Vagina (tissue), 2 donors: ENCODE measurements around the gene PAPPA. TPM values are rescaled to one million over a fixed set of nuclear protein-coding genes. Genes with fewer than 3 reads are reported as not detected.
A peak's percentile ranks its signal among the peaks of the same experiment; 100 is the strongest.

ENCODE experiments used
- DNase-seq, 2 donors: peaks; one replicate each; pipeline ENCODE4 v3.0.0-alpha.2; 2017; ENCODE audit errors: extremely low spot score in 2 of 2
- H3K27ac ChIP-seq: fragments of 200-600 bp; sonication (generic); one replicate; pipeline ENCODE4 v1.5.1; 2019
- H3K27me3 ChIP-seq: fragments of 200-600 bp; sonication (generic); one replicate; pipeline ENCODE4 v1.5.1; 2019
- H3K36me3 ChIP-seq, 2 donors: fragments of 200-600 bp; sonication (generic); one replicate each; pipeline ENCODE4 v1.5.1; 2017 to 2019
- H3K4me1 ChIP-seq: fragments of 200-600 bp; sonication (generic); one replicate; pipeline ENCODE4 v1.5.1; 2019
- H3K4me3 ChIP-seq, 2 donors: fragments of 200-600 bp; sonication (generic); 1 replicate in 1 of 2; 2 replicates in 1 of 2; pipeline ENCODE4 v1.5.1; 2016 to 2019
- H3K9me3 ChIP-seq: fragments of 200-600 bp; sonication (generic); one replicate; pipeline ENCODE4 v1.5.1; 2019
- CTCF ChIP-seq, 3 experiments: fragments of 450-650 bp in 2 of 3; fragments of 200-600 bp in 1 of 3; sonication (generic) in 1 of 3; IDR thresholded peaks; one replicate each; pipeline ENCODE4 v1.5.1; 2017 to 2019; ENCODE audit warnings: antibody characterized with exemption in 3 of 3, mild to moderate bottlenecking in 2 of 3, moderate library complexity in 2 of 3
- POLR2A ChIP-seq, 2 donors: fragments of 450-650 bp; IDR thresholded peaks; one replicate each; pipeline ENCODE4 v1.6.1; 2017; ENCODE audit warnings: antibody characterized with exemption in 2 of 2, mild to moderate bottlenecking in 2 of 2, moderate library complexity in 2 of 2
- POLR2AphosphoS5 ChIP-seq, 2 donors: sonication (generic); formaldehyde crosslinking; IDR thresholded peaks; one replicate each; pipeline ENCODE4 v1.9.0; 2017; ENCODE audit warnings: antibody characterized with exemption in 2 of 2, mild to moderate bottlenecking in 2 of 2, low read depth in 1 of 2; ENCODE audit not compliant: insufficient read depth in 1 of 2
- intact Hi-C: fragments of 100-400 bp; cut with DNase I; formaldehyde crosslinking; loops from one replicate; pipeline ENCODE4 v1.15.1; 2023
- total RNA-seq: library from RNA; depleted of rRNA; stranded (reverse); fragments of >200 nt; gene quantifications from one replicate; pipeline ENCODE4 v1.2.3, GENCODE V29; 2016

The PAPPA gene
- total RNA-seq, 1 donor from 2014 or later = 4.4 TPM

GRCh38 chr9:116144555-116144954, 9.0 kb upstream of the PAPPA start:
- TF ChIP-seq POLR2AphosphoS5 (IDR thresholded peaks at IDR 0.05; ENCODE audit: insufficient read depth in 1 of 2, low read depth in 1 of 2) = no peak
- TF ChIP-seq POLR2A (IDR thresholded peaks at IDR 0.05) = no peak
- TF ChIP-seq CTCF (IDR thresholded peaks at IDR 0.05) = no peak
- Histone ChIP-seq H3K36me3 (no peaks in the 10 kb centered on the region), H3K4me3 (no peak overlapping the region), H3K27ac (no peak overlapping the region), H3K27me3 (no peaks in the 10 kb centered on the region), H3K9me3 (no peaks in the 10 kb centered on the region), H3K4me1 (no peaks in the 10 kb centered on the region)
- no peak for DNase-seq
- intact Hi-C loops = no loop called here

- H3K4me1 ChIP-seq = no peaks in the 10 kb centered on the region
- intact Hi-C loops = no loop called here
- H3K36me3 ChIP-seq = no peaks in the 10 kb centered on the region
- no peak overlapping the region for H3K27ac ChIP-seq
- H3K9me3 ChIP-seq = no peaks in the 10 kb centered on the region
- DNase-seq = no peak
- H3K4me3 ChIP-seq = no peak overlapping the region
- TF ChIP-seq CTCF (IDR thresholded peaks at IDR 0.05) = no peak
- TF ChIP-seq POLR2A (IDR thresholded peaks at IDR 0.05) = no peak
- no peak for TF ChIP-seq POLR2AphosphoS5 (IDR thresholded peaks at IDR 0.05; ENCODE audit: insufficient read depth in 1 of 2, low read depth in 1 of 2)
- H3K27me3 ChIP-seq = no peaks in the 10 kb centered on the region
These were observed 8.6 kb upstream of the PAPPA start for GRCh38 chr9:116145036-116145435.

- no peaks in the 10 kb centered on the region for H3K9me3 ChIP-seq
- no peak overlapping the region for H3K27ac ChIP-seq
- H3K4me1 ChIP-seq = peaks cover 2% of the 10 kb centered on the region
- DNase-seq = no peak
- TF ChIP-seq POLR2AphosphoS5 (IDR thresholded peaks at IDR 0.05; ENCODE audit: insufficient read depth in 1 of 2, low read depth in 1 of 2) (no peak), CTCF (IDR thresholded peaks at IDR 0.05) (no peak), POLR2A (IDR thresholded peaks at IDR 0.05) (no peak)
- intact Hi-C loops = no loop called here
- no peaks in the 10 kb centered on the region for H3K36me3 ChIP-seq
- no peak overlapping the region for H3K4me3 ChIP-seq
- H3K27me3 ChIP-seq = no peaks in the 10 kb centered on the region
These were observed 5.8 kb upstream of the PAPPA start for GRCh38 chr9:116147821-116148220.

- Histone ChIP-seq H3K27ac (no peak overlapping the region), H3K4me1 (peaks cover 5% of the 10 kb centered on the region), H3K36me3 (no peaks in the 10 kb centered on the region), H3K9me3 (no peaks in the 10 kb centered on the region), H3K4me3 (no peak overlapping the region), H3K27me3 (no peaks in the 10 kb centered on the region)
- no peak for DNase-seq
- TF ChIP-seq POLR2A (IDR thresholded peaks at IDR 0.05) (no peak), POLR2AphosphoS5 (IDR thresholded peaks at IDR 0.05; ENCODE audit: insufficient read depth in 1 of 2, low read depth in 1 of 2) (no peak), CTCF (IDR thresholded peaks at IDR 0.05) (peak in 2 of 3 experiments; percentile 12 to 46)
- intact Hi-C loops = loop anchor here (5.0 to 10.0 kb wide), 3 partner anchors 347 to 515 kb away; no protein-coding TSS in a partner anchor
These were observed 3.7 kb upstream of the PAPPA start for GRCh38 chr9:116149844-116150243.

GRCh38 chr9:116151199-116151598, 2.4 kb upstream of the PAPPA start:
- no peaks in the 10 kb centered on the region for H3K36me3 ChIP-seq
- no peaks in the 10 kb centered on the region for H3K27me3 ChIP-seq
- H3K27ac ChIP-seq = no peak overlapping the region
- H3K4me3 ChIP-seq = no peak overlapping the region
- intact Hi-C loops = loop anchor here (5.0 to 10.0 kb wide), 3 partner anchors 346 to 514 kb away; no protein-coding TSS in a partner anchor
- no peak for DNase-seq
- peaks cover 5% of the 10 kb centered on the region for H3K4me1 ChIP-seq
- H3K9me3 ChIP-seq = no peaks in the 10 kb centered on the region
- no peak for TF ChIP-seq CTCF (IDR thresholded peaks at IDR 0.05)
- TF ChIP-seq POLR2A (IDR thresholded peaks at IDR 0.05) = no peak
- no peak for TF ChIP-seq POLR2AphosphoS5 (IDR thresholded peaks at IDR 0.05; ENCODE audit: insufficient read depth in 1 of 2, low read depth in 1 of 2)
